ENCODE measurements around the gene NCOA7. TPM values are rescaled to one million over a fixed set of nuclear protein-coding genes. Genes with fewer than 3 reads are reported as not detected.

Gene NCOA7
- total RNA-seq, 1 experiment from 2014 or later, result 13.8 TPM

DNA sequence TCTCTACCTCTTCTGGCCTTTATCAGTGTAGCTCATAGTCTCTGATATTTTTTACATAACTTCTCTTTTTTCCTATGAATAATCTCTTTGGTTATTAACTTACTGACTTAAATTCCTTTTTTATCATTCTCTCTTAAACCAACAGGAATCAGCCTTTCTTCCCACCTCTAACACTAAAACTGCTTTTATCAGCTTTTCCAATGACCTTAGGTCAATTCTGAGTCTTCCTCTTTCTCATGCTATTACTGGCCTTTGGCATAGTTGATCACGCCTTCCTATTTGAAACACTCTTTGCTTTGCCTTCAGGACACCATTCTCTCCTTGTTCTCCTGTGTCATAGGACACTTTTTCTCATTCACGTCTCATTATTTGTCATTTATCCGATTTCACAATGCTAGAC lies 157.7 kb downstream of the NCOA7 start:
- ChIA-PET POLR2A (no interaction called here), CTCF (interaction anchor here (1.8 kb wide), 1 partner anchor 8 kb away, joined by 10 read pairs; the partner anchor contains the start of gene HINT3), RAD21 (ENCODE audit: low non-redundant PET in 1 of 2, low total read pairs in 2 of 2, uncharacterized antibody in 2 of 2, unreplicated experiment in 2 of 2) (no interaction called here)
- Histone ChIP-seq H4K20me1 (ENCODE audit: insufficient read depth) (no peaks in the 10 kb centered on the region), H3K27me3 (ENCODE audit: insufficient read depth, low read length) (no peaks in the 10 kb centered on the region), H3K4me2 (ENCODE audit: low read length) (no peak overlapping the region), H3K9me2 (ENCODE audit: insufficient read depth) (no peaks in the 10 kb centered on the region), H2AFZ (ENCODE audit: low read depth, low read length, poor library complexity, severe bottlenecking) (no peak overlapping the region), H3K36me3 (ENCODE audit: control insufficient read depth in 1 of 2, insufficient read depth in 2 of 2, low read length in 2 of 2) (no peaks in the 10 kb centered on the region), H3K27ac (ENCODE audit: low read depth, low read length) (no peak overlapping the region), H3K79me2 (ENCODE audit: insufficient read depth, low read length) (no peaks in the 10 kb centered on the region), H3K4me3 (replicated peaks in 1 of 2; ENCODE audit: low read depth in 1 of 2, low read length in 2 of 2) (no peak overlapping the region), H3K9me3 (ENCODE audit: control insufficient read depth in 1 of 2, insufficient read depth in 1 of 2, low read depth in 1 of 2, low read length in 2 of 2) (no peaks in the 10 kb centered on the region), H3K9ac (ENCODE audit: low read length) (no peak overlapping the region), H3K4me1 (ENCODE audit: control insufficient read depth in 1 of 2, insufficient read depth in 2 of 2, low read length in 2 of 2) (peaks cover 6 to 7% of the 10 kb centered on the region in 2 experiments; a peak in 3 of 4 replicates)
- BruUV-seq (replicated peaks), result no TSS peak
- intact Hi-C loops (cut with micrococcal nuclease), result no loop called here
- no peak for DNase-seq (ENCODE audit: low read depth, low spot score)
- TF ChIP-seq POLR2AphosphoS5 (IDR thresholded peaks at IDR 0.05; ENCODE audit: low read depth, low read length), result no peak
- no peak for TF ChIP-seq CTCF (IDR thresholded peaks at IDR 0.05 in 2 of 3, conservative IDR thresholded peaks at IDR 0.05 in 1 of 3; ENCODE audit: borderline replicate concordance in 1 of 3, insufficient read depth in 1 of 3, low read depth in 2 of 3, low read length in 2 of 3)
- TF ChIP-seq CEBPB (IDR thresholded peaks at IDR 0.05; ENCODE audit: low read depth), result no peak
- TF ChIP-seq SP1 (IDR thresholded peaks at IDR 0.05; ENCODE audit: low read depth), result no peak
- TF ChIP-seq TCF7L2 (IDR thresholded peaks at IDR 0.05; ENCODE audit: borderline replicate concordance, extremely low read depth, insufficient read depth, insufficient read length), result no peak
- TF ChIP-seq JUND (IDR thresholded peaks at IDR 0.05), result no peak
- TF ChIP-seq SRF (IDR thresholded peaks at IDR 0.05; ENCODE audit: low read depth), result no peak
- TF ChIP-seq, protein P1, sequence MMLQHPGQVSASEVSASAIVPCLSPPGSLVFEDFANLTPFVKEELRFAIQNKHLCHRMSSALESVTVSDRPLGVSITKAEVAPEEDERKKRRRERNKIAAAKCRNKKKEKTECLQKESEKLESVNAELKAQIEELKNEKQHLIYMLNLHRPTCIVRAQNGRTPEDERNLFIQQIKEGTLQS (IDR thresholded peaks at IDR 0.05), result no peak
- TF ChIP-seq ZFX (IDR thresholded peaks at IDR 0.05), result no peak
- no peak for ATAC-seq
